ENCODE data around the gene MSI2.

DNA sequence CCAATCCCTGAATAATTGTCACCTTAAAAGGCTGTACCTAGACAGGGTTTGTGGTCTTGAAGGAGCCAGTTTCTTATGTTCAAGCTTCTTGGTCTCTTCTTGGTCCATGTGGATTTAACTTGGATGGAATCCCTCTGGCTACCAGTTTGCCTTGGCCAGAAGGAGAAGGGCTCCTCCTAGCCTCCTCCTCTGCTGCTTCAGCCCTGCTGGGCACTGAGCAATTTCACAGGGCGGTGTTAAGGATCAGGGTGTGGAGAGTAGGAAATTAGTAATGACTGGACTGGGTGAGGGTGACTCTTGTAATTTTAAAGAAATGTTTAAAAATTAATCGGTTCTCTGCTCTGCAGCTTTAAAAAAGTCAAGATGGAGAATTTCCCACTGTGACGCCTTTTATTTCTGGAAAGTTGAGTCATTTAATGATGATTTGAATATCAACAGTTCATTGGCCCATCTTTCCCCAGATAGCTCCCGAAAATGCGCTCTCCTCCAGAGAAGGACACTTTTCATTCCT is 96.4 kb downstream of the MSI2 start:
- TF ChIP-seq CTCF (IDR thresholded peaks at IDR 0.05) (no peak), EZH2 (IDR thresholded peaks at IDR 0.05; ENCODE audit: borderline replicate concordance, insufficient read depth, low read depth, low read length, poor library complexity, severe bottlenecking) (no peak)

Data from B cell (primary cell).